ENCODE measurements around the gene EMX2.
"Not testable (repeated sequence)": the region's sequence is repeated elsewhere in the genome, so short reads cannot be mapped to it uniquely, and the experiment has no call there.

The EMX2 gene

DNA sequence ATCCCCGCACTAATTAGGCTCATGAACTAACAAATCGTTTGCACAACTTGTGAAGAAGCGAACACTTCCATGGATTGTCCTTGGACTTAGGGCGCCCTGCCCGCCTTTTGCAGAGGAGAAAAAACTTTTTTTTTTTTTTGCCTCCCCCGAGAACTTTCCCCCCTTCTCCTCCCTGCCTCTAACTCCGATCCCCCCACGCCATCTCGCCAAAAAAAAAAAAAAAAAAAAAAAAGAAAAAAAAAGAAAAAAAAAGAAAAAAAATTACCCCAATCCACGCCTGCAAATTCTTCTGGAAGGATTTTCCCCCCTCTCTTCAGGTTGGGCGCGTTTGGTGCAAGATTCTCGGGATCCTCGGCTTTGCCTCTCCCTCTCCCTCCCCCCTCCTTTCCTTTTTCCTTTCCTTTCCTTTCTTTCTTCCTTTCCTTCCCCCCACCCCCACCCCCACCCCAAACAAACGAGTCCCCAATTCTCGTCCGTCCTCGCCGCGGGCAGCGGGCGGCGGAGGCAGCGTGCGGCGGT lies at the start of gene EMX2:
EMX2 (plus strand) TSS at position 41 of the 519 bp plus-strand sequence. CDS start 522 bp downstream, outside the sequence.
- no peak for DNase-seq

DNA sequence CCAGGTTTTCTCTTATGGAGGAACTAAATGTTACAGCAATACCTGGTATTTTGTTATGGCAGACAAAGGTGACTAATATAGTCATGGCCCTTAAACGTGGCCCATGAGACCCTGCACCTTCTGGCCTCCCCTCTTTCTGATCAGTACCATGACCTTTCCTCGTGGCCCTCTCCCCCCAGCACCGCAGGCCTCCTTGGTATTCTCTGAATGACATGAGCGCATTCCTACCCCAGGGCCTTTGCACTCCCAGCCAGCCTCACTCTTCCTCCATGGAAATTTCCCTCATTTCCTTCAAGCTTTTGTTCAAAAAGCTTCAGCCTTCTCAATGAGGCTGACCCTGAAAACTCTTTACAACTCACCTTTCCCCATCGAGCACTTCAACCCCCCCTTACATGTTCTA lies 46.5 kb upstream of the EMX2 start:
- no peak for DNase-seq

DNA sequence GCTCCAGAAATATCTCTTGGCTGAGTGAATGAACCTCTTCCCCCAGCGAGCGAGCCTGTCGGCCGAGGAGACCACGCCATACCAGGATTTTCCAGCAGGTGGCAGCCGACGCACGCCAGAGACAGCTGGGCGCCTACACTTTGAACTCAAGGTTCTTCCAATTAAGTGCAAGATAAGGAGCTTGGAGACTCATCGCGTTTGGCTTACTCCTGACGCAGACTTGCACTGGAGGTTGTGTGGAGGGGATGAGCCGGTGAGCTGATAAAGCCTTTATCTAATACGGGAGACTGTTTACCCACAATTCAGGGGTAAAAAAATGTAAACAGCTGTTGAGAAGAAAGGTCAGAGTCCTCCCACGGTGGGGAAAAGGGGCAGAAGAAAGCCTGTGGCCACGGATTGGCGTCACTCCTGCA lies 45.9 kb upstream of the EMX2 start:
- peak; percentile 55 to 56 for DNase-seq

GRCh38 chr10:117497736-117498135 lies 44.8 kb upstream of the EMX2 start:
- DNase-seq = no peak

- no peak for DNase-seq
These were observed 43.1 kb upstream of the EMX2 start for GRCh38 chr10:117499248-117500105.

DNA sequence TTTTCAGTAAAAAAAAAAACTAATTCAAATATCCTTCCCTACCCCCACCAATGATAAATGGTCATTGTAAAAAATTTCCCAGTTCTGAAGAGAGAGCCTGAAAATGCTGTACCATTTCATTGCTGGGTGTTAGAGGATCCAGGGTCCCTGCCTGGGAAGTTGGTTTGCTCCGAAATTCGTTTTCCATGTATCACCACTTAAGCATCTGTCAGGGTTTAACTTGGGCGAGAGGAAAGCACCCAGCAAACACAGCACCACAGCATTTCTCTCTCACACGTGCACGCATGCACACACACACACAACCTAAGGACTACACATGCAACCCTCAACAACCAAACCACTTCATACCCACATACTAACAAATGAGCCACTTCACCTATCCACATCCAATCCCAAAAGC lies 42.1 kb upstream of the EMX2 start:
- no peak for DNase-seq

GRCh38 chr10:117501460-117502035 lies 41.0 kb upstream of the EMX2 start:
- DNase-seq = no peak

DNA sequence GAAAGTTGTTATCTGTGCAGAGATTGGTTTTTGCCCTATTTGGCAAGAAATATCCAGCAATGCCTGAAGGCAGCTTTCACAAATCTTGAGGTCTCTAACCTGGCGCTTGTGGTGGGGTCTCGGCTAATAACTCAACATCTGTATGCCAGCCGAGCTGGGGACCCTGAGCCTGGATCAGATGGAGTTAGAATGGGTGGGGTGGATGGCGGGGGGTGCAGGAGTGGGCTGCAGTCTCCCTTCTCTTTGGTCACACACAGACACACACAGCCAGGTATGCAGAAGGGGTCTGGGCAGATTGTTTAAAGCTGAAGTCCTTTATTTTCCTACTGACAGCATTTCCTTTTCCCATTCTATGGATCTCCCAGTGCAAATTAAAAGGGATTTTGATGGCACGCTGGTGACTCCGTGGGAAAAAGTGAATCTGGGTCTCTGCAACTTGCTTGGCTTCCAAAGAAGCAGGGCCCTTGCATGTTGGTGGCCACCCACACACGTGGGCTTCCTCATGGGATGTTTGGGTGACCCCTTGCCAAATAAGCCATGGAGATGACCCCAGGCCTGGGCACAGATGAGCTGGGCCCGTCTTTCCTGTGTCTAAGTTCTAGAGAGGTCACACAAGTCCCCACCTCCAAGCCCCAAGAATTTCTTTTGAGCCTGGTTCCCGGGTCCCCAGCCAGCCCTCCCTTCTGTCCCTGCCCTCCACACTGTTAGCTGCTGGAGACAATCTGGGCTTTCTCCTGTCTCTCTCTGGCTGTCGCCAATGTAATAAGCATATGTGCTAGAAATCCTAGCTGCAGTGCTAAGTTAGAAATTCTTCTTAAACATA lies 39.9 kb upstream of the EMX2 start:
- no peak for DNase-seq

- no peak for DNase-seq
These were observed 39.0 kb upstream of the EMX2 start for GRCh38 chr10:117503244-117504205.

GRCh38 chr10:117504562-117504961 lies 38.0 kb upstream of the EMX2 start:
- DNase-seq = no peak

DNA sequence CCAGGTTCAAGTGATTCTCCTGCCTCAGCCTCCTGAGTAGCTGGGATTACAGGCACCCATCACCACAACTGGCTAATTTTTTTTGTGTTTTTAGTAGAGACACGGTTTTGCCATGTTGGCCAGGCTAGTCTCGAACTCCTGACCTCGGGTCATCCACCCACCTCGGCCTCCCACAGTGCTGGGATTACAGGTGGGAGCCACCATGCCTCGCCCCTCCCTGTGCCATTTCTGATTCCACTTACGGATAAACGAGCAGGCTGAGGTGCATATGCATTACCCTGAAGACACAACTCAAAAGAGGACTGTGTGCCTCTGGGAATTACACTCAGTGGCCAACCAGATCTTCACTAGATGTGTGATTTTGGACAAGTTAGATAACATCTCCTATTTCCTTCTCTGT lies 35.5 kb upstream of the EMX2 start:
- not testable (repeated sequence) for DNase-seq

DNA sequence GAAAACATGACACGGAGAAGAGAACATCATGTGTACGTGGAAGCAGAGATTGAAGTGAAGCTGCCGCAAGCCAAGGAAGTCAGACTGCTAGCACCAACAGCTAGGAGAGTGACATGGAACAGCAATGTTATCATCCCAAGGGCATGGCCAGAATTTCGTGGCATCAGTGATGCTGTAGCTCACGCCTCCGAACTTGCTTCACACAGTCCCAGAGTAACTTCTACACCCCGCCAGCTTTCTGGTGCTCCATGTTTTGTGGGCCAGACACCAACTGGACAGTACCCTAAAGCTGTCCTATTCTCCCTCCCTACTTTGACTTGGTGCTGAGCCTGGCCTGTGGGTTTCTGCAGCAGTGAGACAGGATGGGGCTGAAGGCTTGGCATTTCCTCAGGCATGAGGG lies 33.0 kb upstream of the EMX2 start:
- DNase-seq = no peak

DNA sequence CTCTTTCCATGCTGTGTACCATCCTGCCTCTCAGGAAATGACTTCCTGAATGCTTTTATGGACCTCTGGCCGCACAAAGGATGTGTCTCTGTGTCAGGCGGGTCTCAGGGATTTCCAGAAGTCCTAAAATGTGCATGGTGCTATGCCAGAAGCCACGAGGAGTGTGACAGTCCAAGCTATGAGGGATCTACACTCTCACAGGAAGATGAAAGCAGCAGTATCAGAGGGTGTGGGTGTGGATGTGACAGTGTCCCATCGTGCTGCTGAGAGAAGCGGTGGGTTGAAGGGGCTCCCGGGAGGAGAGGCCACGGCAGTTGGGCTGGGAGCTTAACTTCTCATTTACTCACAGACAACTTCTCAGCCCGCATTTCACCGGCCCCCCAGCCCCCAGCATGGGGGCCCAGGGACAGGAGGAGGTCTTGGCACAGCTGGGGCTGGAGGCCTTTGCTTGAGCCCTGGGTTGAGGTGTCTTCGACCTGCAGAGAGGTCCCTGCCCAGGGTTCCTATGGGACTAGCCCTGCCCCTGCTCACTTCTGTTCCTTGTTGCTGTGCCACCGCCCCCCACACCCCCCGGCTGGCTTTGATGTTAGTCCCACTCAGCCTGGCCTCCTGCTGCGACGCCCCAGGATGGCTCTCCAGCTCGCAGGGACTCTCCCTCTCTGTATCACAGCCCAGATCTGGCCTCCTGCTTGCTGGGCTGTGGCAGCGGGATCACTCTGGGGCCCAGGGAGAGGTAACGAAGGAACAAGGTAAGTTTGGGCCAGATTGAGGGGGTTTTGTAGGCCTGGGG lies 30.8 kb upstream of the EMX2 start:
- DNase-seq = no peak

- no peak for DNase-seq
These were observed 27.6 kb upstream of the EMX2 start for GRCh38 chr10:117514971-117515370.

- no peak for DNase-seq
These were observed 25.9 kb upstream of the EMX2 start for GRCh38 chr10:117516681-117517080.

DNA sequence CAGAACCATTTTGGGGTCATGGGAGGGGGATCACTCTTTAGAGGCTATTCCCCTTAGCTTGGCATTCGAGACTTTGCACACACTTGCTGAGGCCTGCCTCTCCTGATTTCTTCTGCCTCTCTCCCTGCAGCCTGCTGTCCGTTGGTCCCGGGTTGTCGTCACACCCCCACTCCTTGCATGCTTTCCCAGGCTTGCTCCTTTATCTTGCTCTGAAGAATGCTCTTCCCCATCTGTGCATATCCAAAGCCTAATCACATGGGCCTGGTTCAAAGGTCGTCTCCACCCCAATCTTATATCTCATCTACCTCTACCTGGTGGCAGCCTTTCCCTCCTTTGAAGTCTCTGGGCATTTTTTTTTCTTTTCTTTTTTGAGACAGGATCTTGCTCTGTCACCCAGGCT lies 24.3 kb upstream of the EMX2 start:
- DNase-seq = no peak

GRCh38 chr10:117519286-117519685 lies 23.3 kb upstream of the EMX2 start:
- no peak for DNase-seq

GRCh38 chr10:117519879-117520278 lies 22.7 kb upstream of the EMX2 start:
- no peak for DNase-seq

DNA sequence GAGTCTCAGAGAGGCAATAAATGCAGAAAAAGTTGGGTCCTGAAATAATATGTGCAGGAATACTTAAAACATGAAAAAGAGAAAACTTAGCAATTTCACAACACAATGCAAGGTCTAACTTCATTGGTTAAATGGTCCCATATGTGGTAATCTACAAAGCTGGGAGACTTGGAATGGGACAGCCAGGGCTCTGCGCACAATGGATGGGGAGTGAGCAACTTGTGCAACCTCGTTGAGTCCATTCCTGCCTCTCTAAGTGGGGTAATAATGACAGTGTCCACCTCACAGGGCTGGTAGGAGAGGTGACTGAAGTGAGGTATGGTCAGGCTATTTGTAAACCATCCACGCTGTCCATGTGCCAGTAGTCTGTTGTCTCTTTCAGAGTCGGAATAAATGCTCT lies 11.8 kb upstream of the EMX2 start:
- no peak for DNase-seq

DNA sequence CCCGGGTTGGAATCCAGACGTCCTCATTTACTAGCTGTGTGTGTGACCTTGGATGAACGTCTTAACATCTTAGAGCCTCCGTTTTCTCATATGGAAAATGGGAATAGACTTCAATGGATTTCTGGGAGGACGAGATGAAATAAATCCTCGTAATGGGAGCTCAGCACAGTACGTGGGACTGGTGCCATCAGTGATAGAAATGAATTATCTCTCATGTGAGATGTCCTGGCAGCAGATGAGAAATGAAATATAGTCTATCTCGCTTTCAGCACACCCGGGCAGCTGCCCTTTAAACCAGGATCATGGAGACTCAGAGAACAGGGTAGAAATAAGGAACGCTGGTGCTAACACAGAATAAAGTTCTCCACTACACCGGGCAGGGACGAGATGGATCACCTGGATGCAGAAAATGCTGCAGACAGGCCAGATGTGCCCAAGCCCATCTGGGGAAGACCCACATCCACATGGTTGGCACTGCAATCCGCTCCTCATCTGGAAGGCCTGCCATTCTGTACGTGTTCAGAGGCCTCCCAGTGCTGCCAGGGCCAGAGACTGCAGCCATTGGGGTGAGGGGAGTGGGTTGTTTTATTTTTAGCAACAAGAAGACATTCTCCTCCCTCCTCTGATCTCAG lies 11.1 kb upstream of the EMX2 start:
- no peak for DNase-seq

DNA sequence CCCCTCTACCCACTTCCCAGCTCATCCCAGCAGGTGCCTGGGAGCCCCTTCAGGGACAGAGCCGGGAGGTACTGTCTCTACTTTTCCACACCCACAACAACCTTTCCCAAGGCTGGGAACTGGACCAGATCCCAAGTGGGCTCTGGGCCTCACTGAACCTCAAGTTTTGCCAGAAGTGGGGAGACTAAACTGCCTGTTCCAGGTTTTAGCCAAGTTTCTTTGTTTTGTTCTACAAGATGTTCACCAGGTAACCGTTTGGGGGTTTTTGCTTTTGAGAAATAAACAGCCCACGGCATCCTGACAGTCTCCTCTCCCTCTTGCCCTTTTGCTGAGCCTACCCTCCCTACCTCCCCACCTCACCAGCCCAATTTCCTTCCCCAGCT lies 10.6 kb upstream of the EMX2 start:
- no peak for DNase-seq

All from CD4-positive, alpha-beta T cell treated with Interleukin-1 beta for 1 hour (primary cell).